Fibroblast of pulmonary artery (primary cell): ENCODE data around the gene SSBP2.
A peak's percentile ranks its signal among the peaks of the same experiment; 100 is the strongest.

ENCODE experiments used
- DNase-seq: peaks from one replicate; pipeline ENCODE4 v3.0.0-alpha.2; 2010; ENCODE audit warnings: low read depth
- H3K4me3 ChIP-seq: replicated peaks from 2 replicates; pipeline ENCODE4 v1.5.1; 2011; ENCODE audit warnings: low read depth, mild to moderate bottlenecking, control low read depth, low read length, moderate library complexity
- TF ChIP-seq, protein P1 (sequence below): IDR thresholded peaks from 2 replicates; pipeline ENCODE4 v1.5.1; 2011; ENCODE audit warnings: mild to moderate bottlenecking, control low read depth, low read length, inconsistent platforms; ENCODE audit errors: missing control alignments

Gene SSBP2

GRCh38 chr5:81749192-81749560 is 1.7 kb downstream of the SSBP2 start:
- peak overlapping the region; percentile 67 for H3K4me3 ChIP-seq
- peak; percentile 42 for DNase-seq

GRCh38 chr5:81748556-81748955 is 2.3 kb downstream of the SSBP2 start:
- no peak for DNase-seq

More at GRCh38 chr5:81749192-81749560, 1.7 kb downstream of the SSBP2 start:
- TF ChIP-seq, protein P1, sequence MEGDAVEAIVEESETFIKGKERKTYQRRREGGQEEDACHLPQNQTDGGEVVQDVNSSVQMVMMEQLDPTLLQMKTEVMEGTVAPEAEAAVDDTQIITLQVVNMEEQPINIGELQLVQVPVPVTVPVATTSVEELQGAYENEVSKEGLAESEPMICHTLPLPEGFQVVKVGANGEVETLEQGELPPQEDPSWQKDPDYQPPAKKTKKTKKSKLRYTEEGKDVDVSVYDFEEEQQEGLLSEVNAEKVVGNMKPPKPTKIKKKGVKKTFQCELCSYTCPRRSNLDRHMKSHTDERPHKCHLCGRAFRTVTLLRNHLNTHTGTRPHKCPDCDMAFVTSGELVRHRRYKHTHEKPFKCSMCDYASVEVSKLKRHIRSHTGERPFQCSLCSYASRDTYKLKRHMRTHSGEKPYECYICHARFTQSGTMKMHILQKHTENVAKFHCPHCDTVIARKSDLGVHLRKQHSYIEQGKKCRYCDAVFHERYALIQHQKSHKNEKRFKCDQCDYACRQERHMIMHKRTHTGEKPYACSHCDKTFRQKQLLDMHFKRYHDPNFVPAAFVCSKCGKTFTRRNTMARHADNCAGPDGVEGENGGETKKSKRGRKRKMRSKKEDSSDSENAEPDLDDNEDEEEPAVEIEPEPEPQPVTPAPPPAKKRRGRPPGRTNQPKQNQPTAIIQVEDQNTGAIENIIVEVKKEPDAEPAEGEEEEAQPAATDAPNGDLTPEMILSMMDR = no peak

GRCh38 chr5:81747030-81747429 is 3.9 kb downstream of the SSBP2 start:
- TF ChIP-seq, protein P1 = no peak
- no peak overlapping the region for H3K4me3 ChIP-seq
- DNase-seq = no peak

More at GRCh38 chr5:81748556-81748955, 2.3 kb downstream of the SSBP2 start:
- no peak overlapping the region for H3K4me3 ChIP-seq
- TF ChIP-seq, protein P1 = no peak

DNA sequence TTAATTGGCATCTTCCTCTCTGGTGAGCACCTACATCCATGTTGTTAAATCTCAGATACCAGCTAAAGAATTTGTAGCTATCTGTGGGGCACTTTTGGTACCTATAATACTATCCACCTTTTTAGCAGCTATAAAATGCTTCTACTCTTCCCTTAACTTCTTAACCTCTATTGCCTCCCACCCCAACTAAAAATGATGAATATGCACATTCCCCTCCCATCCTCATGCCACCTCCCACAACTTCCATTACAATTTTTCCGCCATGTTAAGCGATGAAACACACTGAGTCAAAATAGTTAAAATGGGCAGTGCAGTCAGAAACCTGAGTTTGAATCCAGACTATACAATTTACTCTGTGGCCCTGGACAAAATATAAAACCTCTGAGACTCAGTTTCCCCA is 10.1 kb downstream of the SSBP2 start:
- no peak overlapping the region for H3K4me3 ChIP-seq
- TF ChIP-seq, protein P1 = no peak
- DNase-seq = no peak

DNA sequence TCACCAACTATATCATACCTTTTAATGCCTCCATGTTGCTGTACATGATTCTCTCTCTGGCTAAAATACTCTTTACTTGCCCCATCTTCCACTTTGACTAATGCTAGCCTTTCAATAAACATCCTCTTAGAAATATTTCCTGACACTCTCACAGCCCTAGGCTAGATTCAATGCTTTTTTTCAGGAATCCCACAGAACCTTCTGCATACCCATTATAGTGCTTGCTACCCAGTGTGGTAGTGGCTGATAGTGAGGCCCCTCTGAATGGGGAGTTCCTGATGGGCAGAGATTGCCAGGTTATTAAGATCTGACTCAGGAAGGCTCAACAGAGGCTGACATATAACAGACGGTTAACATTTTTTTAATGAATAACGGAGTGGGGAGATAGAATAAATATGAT is 11.6 kb downstream of the SSBP2 start:
- TF ChIP-seq, protein P1 = no peak
- H3K4me3 ChIP-seq = no peak overlapping the region
- DNase-seq = no peak

- DNase-seq = no peak
- TF ChIP-seq, protein P1 = no peak
- H3K4me3 ChIP-seq = no peak overlapping the region
These were observed 21.6 kb downstream of the SSBP2 start for GRCh38 chr5:81729276-81729675.

- DNase-seq = no peak
- TF ChIP-seq, protein P1 = no peak
- no peak overlapping the region for H3K4me3 ChIP-seq
These were observed 22.6 kb downstream of the SSBP2 start for GRCh38 chr5:81728301-81728700.
